Astrocyte of the cerebellum (primary cell): ENCODE data around the gene TMEM92.

Experiments
- DNase-seq: peaks from one replicate; pipeline ENCODE4 v3.0.0-alpha.2; 2011; ENCODE audit warnings: low read depth
- H3K4me3 ChIP-seq: 2 replicates; pipeline ENCODE4 v1.5.1; 2011; ENCODE audit warnings: mild to moderate bottlenecking, low read depth, low read length, moderate library complexity
- in situ Hi-C: cut with HindIII; loops from 2 replicates; pipeline ENCODE4 v1.10.0; 2017; ENCODE audit warnings: low sequenced_read_pairs
- TF ChIP-seq, protein P1 (sequence below): IDR thresholded peaks from 2 replicates; pipeline ENCODE4 v1.5.1; 2012; ENCODE audit warnings: low read length, low read depth, moderate library complexity, mild to moderate bottlenecking; ENCODE audit errors: missing control alignments

Gene TMEM92

DNA sequence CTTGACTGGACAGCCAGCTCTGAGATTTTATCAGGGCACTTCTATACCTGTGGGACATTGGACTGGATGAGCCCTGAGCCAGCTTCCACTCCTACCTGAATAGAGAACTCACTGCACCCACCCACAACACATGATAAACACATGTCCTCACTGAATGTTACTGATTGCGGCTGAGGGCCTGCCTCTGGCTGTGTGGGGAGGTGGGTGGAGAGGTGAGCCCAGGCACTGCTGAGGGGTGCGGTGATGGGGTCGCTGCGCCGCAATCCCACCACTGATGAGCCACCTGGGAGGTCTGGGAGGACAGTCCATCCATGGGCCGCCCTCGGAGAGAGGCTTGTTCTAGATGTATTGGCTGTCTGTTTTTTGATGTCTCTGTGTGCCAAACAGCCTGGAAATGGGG, 5.4 kb downstream of the TMEM92 start:
- in situ Hi-C loops, result no loop called here
- DNase-seq, result no peak
- TF ChIP-seq, protein P1, sequence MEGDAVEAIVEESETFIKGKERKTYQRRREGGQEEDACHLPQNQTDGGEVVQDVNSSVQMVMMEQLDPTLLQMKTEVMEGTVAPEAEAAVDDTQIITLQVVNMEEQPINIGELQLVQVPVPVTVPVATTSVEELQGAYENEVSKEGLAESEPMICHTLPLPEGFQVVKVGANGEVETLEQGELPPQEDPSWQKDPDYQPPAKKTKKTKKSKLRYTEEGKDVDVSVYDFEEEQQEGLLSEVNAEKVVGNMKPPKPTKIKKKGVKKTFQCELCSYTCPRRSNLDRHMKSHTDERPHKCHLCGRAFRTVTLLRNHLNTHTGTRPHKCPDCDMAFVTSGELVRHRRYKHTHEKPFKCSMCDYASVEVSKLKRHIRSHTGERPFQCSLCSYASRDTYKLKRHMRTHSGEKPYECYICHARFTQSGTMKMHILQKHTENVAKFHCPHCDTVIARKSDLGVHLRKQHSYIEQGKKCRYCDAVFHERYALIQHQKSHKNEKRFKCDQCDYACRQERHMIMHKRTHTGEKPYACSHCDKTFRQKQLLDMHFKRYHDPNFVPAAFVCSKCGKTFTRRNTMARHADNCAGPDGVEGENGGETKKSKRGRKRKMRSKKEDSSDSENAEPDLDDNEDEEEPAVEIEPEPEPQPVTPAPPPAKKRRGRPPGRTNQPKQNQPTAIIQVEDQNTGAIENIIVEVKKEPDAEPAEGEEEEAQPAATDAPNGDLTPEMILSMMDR, result no peak
- H3K4me3 ChIP-seq, result no peak overlapping the region

DNA sequence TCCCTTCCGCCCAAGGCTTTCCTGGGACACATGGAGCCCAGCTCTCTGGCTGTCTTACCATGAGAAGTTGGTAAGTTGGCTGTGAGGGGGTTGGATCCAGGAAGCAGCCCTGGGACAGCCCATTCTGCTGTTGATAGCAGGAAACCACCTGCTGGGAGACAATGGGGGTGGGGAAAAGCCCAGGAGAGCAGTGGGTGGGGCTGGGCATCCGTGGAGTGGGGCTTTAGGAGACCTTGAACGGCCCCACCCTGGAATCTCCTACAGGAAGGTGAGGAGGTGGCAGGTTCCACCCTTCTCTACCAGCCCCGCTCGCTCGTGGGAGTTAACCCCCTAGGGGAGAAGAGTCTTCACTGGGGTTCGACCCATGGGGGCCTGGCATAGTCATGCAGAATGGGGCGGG, 5.8 kb downstream of the TMEM92 start:
- no peak for DNase-seq
- no peak overlapping the region for H3K4me3 ChIP-seq
- TF ChIP-seq, protein P1, result no peak
- in situ Hi-C loops, result no loop called here

DNA sequence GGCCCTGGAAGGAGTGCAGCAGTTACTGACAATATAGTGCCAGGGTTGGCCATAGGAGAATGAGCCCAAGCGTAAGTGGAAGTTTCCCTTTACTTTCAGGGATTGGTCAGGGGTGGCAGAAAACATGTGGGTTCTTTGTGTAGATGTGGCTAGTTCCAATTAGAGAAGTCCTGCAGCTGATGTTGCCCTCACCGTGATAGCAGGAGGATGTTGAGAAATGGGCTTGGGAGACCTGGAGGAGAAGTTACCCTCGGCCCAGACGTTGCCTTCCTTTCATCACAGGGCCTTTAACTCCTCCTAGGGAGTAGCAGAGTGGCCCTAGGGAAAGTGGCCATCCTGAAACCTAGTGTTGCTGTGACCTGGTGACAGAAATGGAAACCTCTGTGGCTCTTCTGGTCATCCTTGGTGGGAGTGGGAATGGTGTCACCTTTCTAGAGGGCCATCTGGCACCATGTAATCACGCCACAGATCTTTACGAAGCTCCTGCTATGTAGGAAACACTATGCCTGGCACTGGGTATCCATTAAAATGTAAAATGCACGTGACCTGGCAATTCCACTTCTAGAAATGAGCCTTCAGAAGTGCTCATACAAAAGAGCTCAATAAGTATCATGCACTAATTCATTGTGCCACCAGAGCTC, 6.7 kb downstream of the TMEM92 start:
- TF ChIP-seq, protein P1, result no peak
- no peak for DNase-seq
- in situ Hi-C loops, result no loop called here
- H3K4me3 ChIP-seq, result no peak overlapping the region

DNA sequence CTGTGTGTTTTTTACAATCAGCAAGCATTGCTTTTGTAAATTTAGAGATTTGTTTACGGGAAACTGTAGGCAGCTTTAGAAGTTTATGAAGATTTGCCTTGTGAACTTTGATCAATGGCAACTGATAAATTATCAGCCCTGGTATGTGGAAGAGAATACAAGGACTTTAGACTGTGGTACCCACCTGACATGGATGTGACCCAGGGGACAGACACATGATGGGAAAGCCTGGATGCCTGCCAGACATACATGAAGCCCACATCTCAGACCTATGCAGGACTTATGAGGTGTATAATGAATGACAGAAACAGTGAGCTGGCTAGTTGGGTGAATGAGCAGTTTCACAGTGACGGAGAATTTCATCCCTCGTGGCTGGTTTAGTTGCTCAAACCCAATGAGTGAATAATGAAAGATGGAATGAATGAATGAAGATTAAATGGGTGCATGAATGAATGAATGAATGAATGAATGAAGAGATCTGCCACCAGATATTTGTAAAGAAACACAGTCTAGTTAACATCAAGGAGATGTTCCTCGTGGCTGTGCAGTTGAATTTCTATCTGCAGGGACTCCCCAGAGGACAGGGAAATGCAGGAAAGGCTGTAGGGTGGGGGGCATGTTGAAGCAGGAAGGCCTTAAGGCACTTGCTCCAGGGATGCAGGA, 7.6 kb downstream of the TMEM92 start:
- in situ Hi-C loops, result no loop called here
- no peak for DNase-seq
- no peak overlapping the region for H3K4me3 ChIP-seq
- TF ChIP-seq, protein P1, result no peak

DNA sequence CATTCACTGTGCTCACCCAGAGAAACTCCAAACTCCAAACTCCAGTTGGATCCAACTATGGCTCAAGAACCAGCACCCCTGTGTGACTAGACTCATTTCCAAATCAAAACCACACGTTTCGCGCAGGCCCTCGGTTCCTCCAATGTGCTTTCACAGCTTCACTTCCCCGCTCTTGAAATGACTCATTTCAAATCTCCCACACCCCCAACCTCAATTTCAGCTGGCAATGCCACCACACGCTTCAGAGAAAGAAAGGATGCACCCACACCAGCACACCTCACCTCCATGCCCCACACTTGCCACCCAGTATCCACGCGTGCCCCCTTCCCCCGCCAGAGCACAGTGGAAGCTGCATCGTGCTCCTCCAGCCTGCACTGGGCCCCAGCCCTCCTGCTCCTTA, 9.0 kb downstream of the TMEM92 start:
- no peak overlapping the region for H3K4me3 ChIP-seq
- TF ChIP-seq, protein P1, result no peak
- in situ Hi-C loops, result no loop called here
- no peak for DNase-seq

DNA sequence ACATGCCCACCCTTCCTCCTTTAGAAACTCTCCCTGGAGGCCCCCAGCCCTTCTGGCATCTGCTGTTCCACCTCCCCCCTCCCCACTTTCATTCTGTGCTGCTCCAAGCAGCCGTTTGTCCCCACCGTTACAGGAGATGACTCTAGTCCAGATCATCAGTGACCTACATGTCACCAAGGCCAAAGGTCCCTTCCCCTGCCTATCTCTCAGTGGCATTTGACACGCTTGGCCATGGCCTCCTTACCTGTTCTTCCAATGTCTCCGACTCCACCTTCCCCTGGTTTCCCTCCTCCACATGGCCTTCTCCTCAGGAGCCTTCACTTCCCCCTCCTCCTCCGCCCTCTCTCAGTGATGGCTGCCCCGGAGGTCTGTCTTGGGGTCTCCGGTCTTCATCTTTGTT, 9.4 kb downstream of the TMEM92 start:
- no peak for DNase-seq
- in situ Hi-C loops, result no loop called here
- TF ChIP-seq, protein P1, result no peak
- H3K4me3 ChIP-seq, result no peak overlapping the region
